Activated T-cell treated with anti-CD3 and anti-CD28 coated beads, Interleukin-2, amount 50 U/mL, for 4 hours (primary cell): ENCODE data around the gene EXOSC7. TPM values are rescaled to one million over a fixed set of nuclear protein-coding genes. Genes with fewer than 3 reads are reported as not detected.
"Not testable (repeated sequence)": the region's sequence is repeated elsewhere in the genome, so short reads cannot be mapped to it uniquely, and the experiment has no call there.

Experiments
- ATAC-seq, 2 donors: fragments of 200-7000 bp; cut with Tn5 transposase; one replicate each; pipeline ENCODE4 v1.10.0; 2021
- DNase-seq: peaks from one replicate; pipeline ENCODE4 v3.0.0-alpha.2; 2020
- H3K27me3 Mint-ChIP-seq: one replicate; pipeline ENCODE4 v1.8.0; 2021; ENCODE audit warnings: low read depth, mixed read lengths
- H3K36me3 Mint-ChIP-seq: one replicate; pipeline ENCODE4 v1.8.0; 2022; ENCODE audit warnings: mixed read lengths; ENCODE audit not compliant: insufficient read depth
- H3K4me1 Mint-ChIP-seq: one replicate; pipeline ENCODE4 v1.8.0; 2021; ENCODE audit warnings: low read depth, mixed read lengths
- H3K4me3 Mint-ChIP-seq: one replicate; pipeline ENCODE4 v1.8.0; 2021; ENCODE audit warnings: mild to moderate bottlenecking, moderate library complexity, mixed read lengths
- H3K9me3 Mint-ChIP-seq: one replicate; pipeline ENCODE4 v1.8.0; 2021; ENCODE audit warnings: mixed read lengths
- total RNA-seq, 3 donors: library from RNA; stranded (reverse); gene quantifications; one replicate each; pipeline ENCODE4 v1.2.1, GENCODE V29; 2021

The EXOSC7 gene
- total RNA-seq, result 10 to 100 TPM; 75.4 to 88.8 (median 83.4) TPM

DNA sequence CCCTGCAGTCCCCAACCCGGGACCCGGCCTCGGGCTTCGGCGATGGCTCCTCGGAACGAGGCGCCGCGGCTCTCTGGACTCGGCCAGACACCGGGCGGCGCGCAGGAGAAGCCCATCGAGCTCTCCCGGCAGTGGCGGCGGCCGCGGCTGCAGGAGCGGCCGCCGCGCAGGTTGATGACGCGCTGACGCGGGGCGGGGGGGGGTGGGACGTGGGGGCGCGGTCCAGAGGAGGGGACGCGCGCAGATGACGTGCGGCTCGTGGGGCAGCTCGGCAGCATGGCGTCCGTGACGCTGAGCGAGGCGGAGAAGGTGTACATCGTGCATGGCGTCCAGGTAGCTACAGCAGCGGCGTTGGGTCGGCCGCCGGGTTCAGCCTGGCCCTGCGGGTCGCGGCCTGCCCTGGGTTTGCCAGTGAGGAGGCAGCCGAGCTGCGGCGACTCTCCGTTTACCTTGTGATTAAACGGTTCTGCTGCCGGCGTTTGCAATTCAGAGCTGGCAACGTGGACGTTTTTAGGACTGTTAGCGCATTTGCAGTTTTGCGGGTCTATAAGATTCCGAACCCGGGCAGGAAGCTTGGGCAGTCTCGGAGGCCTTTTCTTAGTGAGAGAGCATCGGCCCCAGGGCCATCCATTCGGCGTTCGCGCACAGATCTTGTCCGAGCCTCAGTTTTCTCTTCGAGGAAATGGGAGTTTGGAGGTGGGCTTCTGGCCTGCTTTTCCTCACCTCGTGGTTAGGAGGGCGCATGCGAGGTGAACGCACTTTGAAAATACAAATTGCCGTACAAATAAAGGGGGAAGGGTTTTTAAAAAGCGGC is at the start of gene EXOSC7, which contains the start of gene ZDHHC3:
EXOSC7 (plus strand) TSS at position 243 of the 814 bp plus-strand sequence; CDS start at position 277, 34 bp downstream.
ZDHHC3 (minus strand) TSS at position 173 of the 814 bp plus-strand sequence. CDS start 16,738 bp downstream, outside the sequence.
- peaks cover 55% of the 10 kb centered on the region for H3K4me1 Mint-ChIP-seq
- ATAC-seq (peak; percentile 91 to 92), DNase-seq (peak; percentile 84)
- no peaks in the 10 kb centered on the region for H3K27me3 Mint-ChIP-seq
- peaks cover 8% of the 10 kb centered on the region for H3K36me3 Mint-ChIP-seq
- peak within 1 kb of the TSS; percentile 98 for H3K4me3 Mint-ChIP-seq
- H3K9me3 Mint-ChIP-seq, result no peaks in the 10 kb centered on the region

DNA sequence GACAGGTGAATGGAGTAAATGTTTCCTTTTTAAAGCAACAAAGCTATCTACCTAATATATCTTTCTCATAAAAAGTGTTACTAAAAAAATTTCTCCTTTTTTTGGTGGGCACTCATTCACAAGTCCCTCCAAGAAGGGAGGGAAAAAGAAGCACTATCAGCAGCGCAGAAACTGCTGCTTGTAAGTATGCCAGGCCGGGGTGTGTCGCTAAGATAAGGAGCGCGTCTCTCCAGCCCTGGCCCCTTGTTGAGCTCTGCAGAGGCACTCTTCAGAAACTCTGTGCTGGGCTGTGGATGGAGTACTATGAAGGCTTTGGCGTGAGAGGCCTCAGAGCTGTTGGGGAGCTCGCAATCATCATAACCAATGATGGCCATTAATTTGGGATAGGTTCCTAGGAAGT is 49.1 kb upstream of the EXOSC7 start:
- no peaks in the 10 kb centered on the region for H3K27me3 Mint-ChIP-seq
- DNase-seq (no peak), ATAC-seq (no peak)
- no peaks in the 10 kb centered on the region for H3K4me1 Mint-ChIP-seq
- peaks cover 31% of the 10 kb centered on the region for H3K36me3 Mint-ChIP-seq
- no peak overlapping the region for H3K4me3 Mint-ChIP-seq
- H3K9me3 Mint-ChIP-seq, result no peaks in the 10 kb centered on the region

DNA sequence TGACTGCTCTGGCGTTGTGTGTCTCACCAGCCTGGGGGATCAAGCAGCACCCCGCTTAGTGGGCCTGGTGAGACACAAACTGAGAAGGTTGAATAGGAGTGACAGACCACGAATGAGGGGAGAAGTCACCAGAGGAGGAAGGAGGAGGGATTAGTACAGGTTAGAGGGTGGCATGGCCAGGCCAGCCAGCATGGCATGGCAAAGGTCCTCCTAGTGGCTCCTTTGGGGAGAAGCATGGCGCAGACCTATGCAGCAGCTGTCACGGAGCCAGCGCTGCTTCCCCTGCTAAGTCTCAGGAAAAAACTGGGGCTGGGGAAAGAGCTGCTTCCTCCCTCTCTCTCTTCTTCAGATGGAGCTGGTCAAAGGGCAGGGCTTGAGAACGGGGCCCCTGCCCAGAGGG is 48.7 kb upstream of the EXOSC7 start:
- DNase-seq (no peak), ATAC-seq (no peak)
- Mint-ChIP-seq H3K4me3 (no peak overlapping the region), H3K9me3 (no peaks in the 10 kb centered on the region), H3K27me3 (no peaks in the 10 kb centered on the region), H3K4me1 (no peaks in the 10 kb centered on the region), H3K36me3 (peaks cover 31% of the 10 kb centered on the region)

DNA sequence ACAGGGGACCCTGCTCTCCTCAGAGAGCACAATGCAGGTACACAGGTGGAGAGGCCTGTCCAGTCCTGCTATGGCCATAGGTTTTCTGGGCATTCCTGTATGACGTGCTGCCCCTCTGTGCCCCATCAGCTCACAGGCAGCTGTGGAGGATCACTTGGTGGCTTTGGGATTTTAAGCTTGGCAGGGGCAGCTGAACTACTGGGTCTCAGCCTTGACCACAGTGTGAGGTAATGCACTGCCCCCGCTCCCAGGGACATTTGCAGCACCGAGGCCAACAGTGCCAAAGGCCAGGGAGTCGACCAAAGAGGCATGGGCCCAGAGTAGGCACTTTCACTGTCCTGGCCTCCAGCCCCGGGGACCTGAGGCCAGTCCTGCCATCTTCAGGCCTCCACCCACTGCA is 46.3 kb upstream of the EXOSC7 start:
- Mint-ChIP-seq H3K27me3 (no peaks in the 10 kb centered on the region), H3K4me3 (no peak overlapping the region), H3K9me3 (no peaks in the 10 kb centered on the region), H3K4me1 (no peaks in the 10 kb centered on the region), H3K36me3 (peaks cover 36% of the 10 kb centered on the region)
- no peak for ATAC-seq
- DNase-seq, result no peak

DNA sequence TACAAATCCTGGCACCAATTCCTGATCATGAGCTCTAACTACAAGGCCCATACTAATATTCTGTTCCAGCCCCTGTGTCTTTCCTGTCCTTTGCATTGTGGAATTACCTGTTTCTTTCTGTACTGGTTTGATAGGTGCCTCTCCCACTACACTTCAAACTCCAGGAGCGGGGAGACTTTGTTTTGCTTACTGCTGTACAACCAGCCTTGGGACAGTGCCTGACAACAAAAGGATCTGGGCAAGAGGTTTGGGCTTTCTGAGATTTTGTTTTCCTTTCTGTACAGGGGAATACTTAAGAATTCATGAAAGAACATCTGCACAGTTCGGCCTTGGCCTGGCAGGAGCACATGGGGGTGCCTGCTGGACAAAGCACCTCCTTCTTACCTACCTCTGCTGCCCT is 45.1 kb upstream of the EXOSC7 start:
- peaks cover 3% of the 10 kb centered on the region for H3K4me1 Mint-ChIP-seq
- H3K9me3 Mint-ChIP-seq, result no peaks in the 10 kb centered on the region
- H3K36me3 Mint-ChIP-seq, result peaks cover 32% of the 10 kb centered on the region

DNA sequence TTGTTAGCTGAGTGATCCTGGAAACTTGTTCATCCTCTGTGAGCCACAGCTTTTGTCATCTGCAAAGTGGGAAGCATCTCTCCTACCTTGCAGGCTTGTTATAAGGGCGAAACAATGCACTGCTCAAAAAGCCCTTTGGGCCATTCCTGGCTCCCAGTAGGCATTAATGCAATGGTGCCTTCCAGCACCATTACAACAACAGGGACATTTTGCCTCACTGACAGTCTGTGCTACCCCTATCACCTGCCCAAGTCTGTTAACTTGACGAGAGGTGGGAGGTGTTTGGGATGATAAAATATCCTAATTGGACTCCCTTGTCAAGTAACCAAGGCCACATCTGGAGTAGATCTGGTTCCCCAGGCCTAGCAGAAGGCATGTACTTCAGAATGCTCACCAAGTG is 44.3 kb upstream of the EXOSC7 start:
- H3K9me3 Mint-ChIP-seq, result no peaks in the 10 kb centered on the region
- H3K4me1 Mint-ChIP-seq, result peaks cover 9% of the 10 kb centered on the region
- no peak overlapping the region for H3K4me3 Mint-ChIP-seq
- ATAC-seq (no peak), DNase-seq (no peak)
- H3K36me3 Mint-ChIP-seq, result peaks cover 35% of the 10 kb centered on the region
- H3K27me3 Mint-ChIP-seq, result no peaks in the 10 kb centered on the region

More for the DNA sequence above, 45.1 kb upstream of the EXOSC7 start:
- no peaks in the 10 kb centered on the region for H3K27me3 Mint-ChIP-seq
- DNase-seq (no peak), ATAC-seq (no peak)
- no peak overlapping the region for H3K4me3 Mint-ChIP-seq

DNA sequence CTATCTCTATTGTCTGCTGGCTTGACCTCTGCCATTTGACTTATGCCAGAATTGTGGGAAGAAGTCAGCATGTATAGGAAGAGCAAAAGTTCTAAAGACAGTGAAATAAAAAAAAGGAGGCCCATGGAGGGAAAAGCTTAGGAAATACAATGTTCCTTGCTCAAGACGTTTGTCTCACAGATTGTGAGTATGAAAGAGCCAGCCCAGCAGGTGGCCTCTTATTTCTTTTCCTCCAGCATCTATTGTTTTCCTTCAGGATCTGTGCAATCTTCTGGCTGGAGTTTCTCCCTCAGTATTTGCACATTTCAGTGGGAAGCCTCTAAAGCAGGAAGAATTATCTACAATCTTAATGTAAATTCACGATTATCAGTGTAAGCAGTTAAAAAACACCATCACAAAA is 43.8 kb upstream of the EXOSC7 start:
- Mint-ChIP-seq H3K36me3 (peaks cover 32% of the 10 kb centered on the region), H3K4me3 (no peak overlapping the region), H3K27me3 (no peaks in the 10 kb centered on the region), H3K9me3 (no peaks in the 10 kb centered on the region), H3K4me1 (peaks cover 9% of the 10 kb centered on the region)
- no peak for ATAC-seq
- no peak for DNase-seq

DNA sequence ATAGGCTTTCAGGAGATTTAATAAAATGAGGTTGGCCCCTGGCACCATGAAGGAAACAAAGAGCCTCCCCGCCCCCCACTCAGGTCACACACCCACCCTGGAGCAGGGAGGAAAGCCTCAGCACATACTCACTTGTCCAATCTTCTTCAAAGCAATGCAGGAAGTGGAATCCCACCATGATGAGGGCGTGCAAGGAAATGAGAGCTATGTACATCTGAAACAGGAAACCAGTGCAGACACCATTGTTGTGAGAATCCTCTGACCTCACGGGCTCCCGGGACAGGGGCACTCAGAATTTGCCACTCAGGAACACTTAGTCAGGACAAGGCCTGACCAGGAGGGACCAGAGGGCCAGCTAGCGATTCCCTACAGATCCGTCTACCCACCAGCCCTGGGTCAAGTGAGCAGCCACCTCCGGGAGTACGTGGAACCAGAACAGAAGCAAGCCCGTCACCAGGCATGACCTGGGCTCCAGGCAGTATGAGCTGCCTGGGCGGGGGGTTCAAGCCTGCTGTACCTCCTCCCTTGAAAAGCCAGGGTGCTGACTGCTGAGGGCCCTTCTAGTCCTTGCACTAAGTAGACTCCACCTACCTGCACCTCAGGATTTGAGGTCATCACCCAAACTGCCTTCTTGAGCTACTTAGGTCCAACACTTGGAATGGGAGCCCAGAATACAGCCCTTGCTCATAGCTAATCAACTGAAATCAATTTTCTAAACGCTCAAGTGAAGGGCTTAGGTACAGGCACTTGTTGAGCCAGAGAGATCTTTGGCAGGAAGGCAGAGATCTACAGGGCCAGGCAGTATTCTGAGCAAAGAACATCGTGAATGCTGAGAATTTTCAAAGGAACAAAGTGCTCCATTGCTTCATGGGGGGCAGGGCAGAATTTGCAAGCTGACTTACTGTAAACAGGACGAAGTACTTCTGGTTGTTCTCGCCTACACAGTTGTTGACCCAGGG is 42.8 kb upstream of the EXOSC7 start:
- no peak for ATAC-seq
- no peak for DNase-seq
- Mint-ChIP-seq H3K36me3 (peaks cover 36% of the 10 kb centered on the region), H3K27me3 (no peaks in the 10 kb centered on the region), H3K9me3 (no peaks in the 10 kb centered on the region), H3K4me3 (no peak overlapping the region), H3K4me1 (peaks cover 9% of the 10 kb centered on the region)

DNA sequence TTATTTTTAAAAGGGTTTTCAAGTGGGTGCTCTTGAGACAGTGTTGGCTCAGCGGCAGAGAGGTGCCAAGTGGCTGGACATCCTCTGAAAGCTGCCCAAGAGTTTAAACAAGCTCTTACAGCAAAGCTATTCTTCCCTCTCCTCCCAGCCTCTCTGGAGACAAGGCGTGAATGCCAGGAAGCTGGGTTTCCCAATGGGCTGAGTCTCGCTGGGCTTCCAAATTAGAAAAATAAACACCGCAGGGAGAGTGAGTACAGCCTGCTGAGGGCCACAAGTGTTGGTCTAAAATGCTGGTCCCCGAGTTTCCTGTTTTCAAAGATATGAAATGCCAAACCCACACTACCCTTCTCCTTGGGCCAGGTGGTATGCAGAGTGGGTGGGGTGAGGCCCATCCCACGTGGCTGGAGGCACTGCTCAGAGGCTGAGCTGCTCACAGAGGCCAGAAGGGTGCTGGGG is 36.4 kb upstream of the EXOSC7 start:
- H3K4me3 Mint-ChIP-seq, result no peak overlapping the region
- ATAC-seq (no peak), DNase-seq (no peak)
- no peaks in the 10 kb centered on the region for H3K27me3 Mint-ChIP-seq
- H3K4me1 Mint-ChIP-seq, result peaks cover 9% of the 10 kb centered on the region
- H3K9me3 Mint-ChIP-seq, result no peaks in the 10 kb centered on the region
- H3K36me3 Mint-ChIP-seq, result peaks cover 46% of the 10 kb centered on the region

DNA sequence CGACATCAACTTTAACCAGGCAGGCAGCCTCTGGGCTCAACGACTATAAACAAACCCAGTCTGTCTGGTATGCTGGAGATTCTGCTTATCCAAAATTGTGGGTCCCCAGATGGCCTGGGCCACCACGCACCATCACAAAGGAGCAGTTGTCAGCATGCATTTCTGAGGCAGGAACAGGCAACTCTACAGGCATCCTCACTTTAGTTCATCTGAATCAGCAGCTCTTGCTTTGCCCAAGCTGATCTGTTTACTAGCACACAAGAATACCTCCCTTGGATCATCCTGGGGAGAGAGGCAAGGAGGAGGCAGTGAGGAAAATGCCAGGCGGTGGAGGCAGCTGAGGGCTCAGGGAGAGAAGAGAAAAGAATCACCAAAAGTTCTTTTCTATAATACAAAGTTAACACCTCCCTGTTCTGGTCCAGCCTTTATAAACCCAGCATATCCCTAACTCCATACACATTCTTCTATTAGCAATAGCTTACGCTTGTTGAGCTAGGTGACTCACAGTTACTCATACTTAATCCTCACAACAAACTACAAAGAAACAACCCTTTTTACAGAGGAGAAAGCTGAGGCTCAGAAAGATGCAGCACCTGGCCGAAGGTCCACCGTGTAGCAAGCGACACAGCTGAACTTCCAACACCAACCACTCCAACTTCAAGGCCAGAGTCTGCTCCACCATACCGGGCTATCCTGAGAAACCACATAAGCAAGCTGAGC is 33.7 kb upstream of the EXOSC7 start:
- H3K9me3 Mint-ChIP-seq, result no peaks in the 10 kb centered on the region
- peaks cover 47% of the 10 kb centered on the region for H3K36me3 Mint-ChIP-seq
- ATAC-seq (no peak), DNase-seq (no peak)
- H3K4me1 Mint-ChIP-seq, result no peaks in the 10 kb centered on the region
- no peak overlapping the region for H3K4me3 Mint-ChIP-seq
- H3K27me3 Mint-ChIP-seq, result no peaks in the 10 kb centered on the region

DNA sequence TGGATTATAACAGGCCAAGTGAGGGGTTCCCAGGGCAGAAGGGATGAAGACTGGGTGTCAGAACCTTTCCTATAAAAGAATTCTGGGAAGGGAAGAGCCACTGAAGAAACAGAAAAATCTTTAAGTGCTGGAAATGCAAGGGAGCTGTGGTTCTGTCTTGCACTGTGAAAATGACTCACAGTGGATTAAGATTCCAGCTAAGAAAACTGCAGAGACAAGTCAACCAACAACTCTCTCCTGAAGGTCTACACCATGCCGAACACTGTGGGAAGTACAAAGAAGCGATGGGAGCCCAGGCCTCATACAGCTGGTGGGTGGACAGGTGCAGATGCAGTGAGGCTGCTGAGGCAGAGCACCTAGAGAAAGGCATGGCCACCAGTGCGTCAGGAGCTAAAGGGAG is 27.8 kb upstream of the EXOSC7 start:
- Mint-ChIP-seq H3K27me3 (no peaks in the 10 kb centered on the region), H3K4me1 (no peaks in the 10 kb centered on the region), H3K9me3 (no peaks in the 10 kb centered on the region), H3K4me3 (no peak overlapping the region), H3K36me3 (peaks cover 24% of the 10 kb centered on the region)
- ATAC-seq, result no peak
- DNase-seq, result no peak

DNA sequence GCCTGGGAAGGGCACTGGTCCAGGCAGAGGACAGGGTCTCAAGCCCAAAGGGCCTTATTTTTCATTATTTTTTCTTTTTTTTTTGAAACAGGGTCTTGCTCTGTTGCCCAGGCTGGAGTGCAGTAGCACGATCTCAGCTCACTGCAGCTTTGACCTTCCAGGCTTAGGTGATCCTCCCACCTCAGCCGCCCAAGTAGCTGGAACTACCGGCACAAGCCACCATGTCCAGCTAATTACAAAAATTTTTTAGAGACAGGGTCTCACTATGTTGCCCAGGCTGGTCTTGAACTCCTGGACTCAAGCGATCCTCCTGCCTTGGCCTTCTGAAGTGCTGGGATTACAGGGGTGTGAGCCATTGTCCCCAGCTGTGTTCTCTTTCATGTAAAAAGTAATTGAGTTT is 26.3 kb upstream of the EXOSC7 start:
- H3K4me1 Mint-ChIP-seq, H3K27me3 Mint-ChIP-seq, H3K4me3 Mint-ChIP-seq, ATAC-seq, DNase-seq, H3K9me3 Mint-ChIP-seq: not testable (repeated sequence)
- peaks cover 25% of the 10 kb centered on the region for H3K36me3 Mint-ChIP-seq

DNA sequence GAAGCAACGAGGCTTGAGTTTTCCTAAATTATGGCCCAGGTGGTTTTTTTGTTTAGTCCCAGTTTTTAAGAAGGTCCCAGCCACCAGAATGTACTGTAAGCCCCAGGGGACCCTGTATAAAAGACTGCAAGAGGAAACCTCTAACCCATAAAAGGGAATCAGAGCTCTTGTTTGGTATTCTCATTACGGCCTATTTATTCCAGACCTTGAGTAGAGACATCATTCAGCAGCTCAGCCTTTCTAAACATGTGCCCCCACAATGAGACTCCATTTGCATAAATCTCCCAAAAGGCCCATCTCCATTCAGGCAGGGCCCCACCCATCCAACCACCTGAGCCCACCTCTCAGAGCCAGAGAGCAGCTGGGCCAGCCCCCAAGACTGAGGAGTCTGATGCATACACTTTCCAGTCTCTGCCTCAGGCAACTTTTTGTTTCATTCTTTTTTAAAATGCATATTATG is 25.7 kb upstream of the EXOSC7 start:
- H3K9me3 Mint-ChIP-seq, result no peaks in the 10 kb centered on the region
- DNase-seq (no peak), ATAC-seq (no peak)
- no peaks in the 10 kb centered on the region for H3K4me1 Mint-ChIP-seq
- no peak overlapping the region for H3K4me3 Mint-ChIP-seq
- H3K27me3 Mint-ChIP-seq, result no peaks in the 10 kb centered on the region
- peaks cover 25% of the 10 kb centered on the region for H3K36me3 Mint-ChIP-seq

DNA sequence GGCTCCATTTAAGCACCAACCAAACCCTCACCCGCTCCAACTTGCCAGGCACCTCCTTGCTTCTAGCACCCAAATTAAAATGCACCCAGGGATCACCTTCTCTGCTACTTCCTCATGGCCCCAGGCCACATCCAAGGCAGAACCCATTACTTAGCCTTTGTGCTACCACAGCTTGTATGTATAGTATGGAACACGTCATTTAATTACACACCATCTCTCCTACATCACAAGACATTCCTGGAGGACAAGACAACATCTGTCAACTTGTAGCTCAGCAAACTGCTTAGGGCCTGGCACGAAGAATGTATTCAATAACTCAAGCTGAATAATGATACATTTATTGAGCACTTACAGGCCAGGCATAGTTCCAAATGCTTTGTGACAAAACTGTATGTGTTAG is 23.4 kb upstream of the EXOSC7 start:
- no peaks in the 10 kb centered on the region for H3K9me3 Mint-ChIP-seq
- H3K4me1 Mint-ChIP-seq, result peaks cover 2% of the 10 kb centered on the region
- no peak overlapping the region for H3K4me3 Mint-ChIP-seq
- peaks cover 20% of the 10 kb centered on the region for H3K36me3 Mint-ChIP-seq
- ATAC-seq (no peak), DNase-seq (no peak)
- H3K27me3 Mint-ChIP-seq, result no peaks in the 10 kb centered on the region
